Endothelial cell of umbilical vein (primary cell): ENCODE data around the gene TMEM237. TPM values are rescaled to one million over a fixed set of nuclear protein-coding genes. Genes with fewer than 3 reads are reported as not detected.

Experiments used
- BruUV-seq: library from RNA; stranded (reverse); fragments of 400-500 nt; replicated peaks from 2 replicates; lab custom pipeline; 2021; lab: Mats Ljungman, UMichigan
- CTCF ChIA-PET: fragments of 300-600, 350-600 bp; sonication (Branson Sonifier 250); formaldehyde crosslinking; loops from one replicate; lab custom pipeline; 2021; ENCODE audit warnings: antibody characterized with exemption, inconsistent platforms; lab: Charles Lee
- POLR2A ChIA-PET: fragments of 300-600, 350-600 bp; sonication (Branson Sonifier 250); formaldehyde crosslinking; loops from one replicate; lab custom pipeline; 2021; ENCODE audit warnings: antibody characterized with exemption, inconsistent platforms; lab: Charles Lee
- DNase-seq: peaks from one replicate; pipeline ENCODE4 v3.0.0-alpha.2; 2011; ENCODE audit warnings: low read depth, low spot score
- FAIRE-seq: peaks from 2 replicates; lab custom pipeline; 2011; peaks lifted over from hg19 to GRCh38; lab: Jason Lieb, UNC
- H2AFZ ChIP-seq: 2 replicates; pipeline ENCODE4 v1.6.0; 2012; ENCODE audit warnings: low read depth, low read length, control low read depth, inconsistent platforms
- H3K27ac ChIP-seq: 2 replicates; pipeline ENCODE4 v1.5.1; 2011; ENCODE audit warnings: low read depth, mild to moderate bottlenecking, control low read depth, low read length, moderate library complexity; ENCODE audit not compliant: insufficient read depth
- H3K27me3 ChIP-seq, 2 experiments: 2 replicates each; pipeline versions ENCODE4 v1.6.0 to v1.6.1; 2011; ENCODE audit warnings: low read length in 2 of 2, mixed read lengths in 1 of 2; ENCODE audit not compliant: control insufficient read depth in 2 of 2, insufficient read depth in 2 of 2
- H3K36me3 ChIP-seq, 2 experiments: 2 replicates in 1 of 2; 3 replicates in 1 of 2; pipeline ENCODE4 v1.5.1; 2011; ENCODE audit warnings: low read length in 2 of 2, mild to moderate bottlenecking in 1 of 2, moderate library complexity in 1 of 2; ENCODE audit not compliant: control insufficient read depth in 2 of 2, insufficient read depth in 2 of 2; ENCODE audit errors: extremely low read depth in 1 of 2
- H3K4me1 ChIP-seq: 3 replicates; pipeline ENCODE4 v1.5.1; 2011; ENCODE audit warnings: mild to moderate bottlenecking, low read length; ENCODE audit not compliant: control insufficient read depth, insufficient read depth; ENCODE audit errors: extremely low read depth
- H3K4me2 ChIP-seq: 2 replicates; pipeline ENCODE4 v1.6.1; 2011; ENCODE audit warnings: low read length, control low read depth, mixed read lengths; ENCODE audit not compliant: insufficient read depth
- H3K4me3 ChIP-seq, 3 experiments: fragments of 200-600 bp in 1 of 3; sonication (generic), shearing (Covaris generic) in 1 of 3; replicated peaks in 1 of 3; 2 replicates each; pipeline ENCODE4 v1.5.1; 2011 to 2016; ENCODE audit warnings: control low read depth in 3 of 3, low read length in 3 of 3, mild to moderate bottlenecking in 2 of 3, inconsistent platforms in 1 of 3, low read depth in 1 of 3, moderate library complexity in 1 of 3; ENCODE audit not compliant: insufficient read depth in 1 of 3
- H3K79me2 ChIP-seq: 2 replicates; pipeline ENCODE4 v1.6.0; 2012; ENCODE audit warnings: low read length, inconsistent platforms; ENCODE audit not compliant: control insufficient read depth, insufficient read depth
- H3K9ac ChIP-seq: replicated peaks from 2 replicates; pipeline ENCODE3; 2011; ENCODE audit warnings: low read length, control low read depth; ENCODE audit not compliant: insufficient read depth; ENCODE audit errors: extremely low read depth
- H3K9me1 ChIP-seq: replicated peaks from 3 replicates; pipeline ENCODE4 v1.6.0; 2011; ENCODE audit warnings: mild to moderate bottlenecking, low read length; ENCODE audit not compliant: control insufficient read depth, insufficient read depth; ENCODE audit errors: extremely low read depth
- H3K9me3 ChIP-seq: replicated peaks from 2 replicates; pipeline ENCODE4 v1.5.1; 2012; ENCODE audit warnings: low read length, inconsistent platforms; ENCODE audit not compliant: control insufficient read depth, insufficient read depth
- H4K20me1 ChIP-seq: replicated peaks from 2 replicates; pipeline ENCODE3; 2011; ENCODE audit warnings: mild to moderate bottlenecking, low read length; ENCODE audit not compliant: control insufficient read depth, insufficient read depth; ENCODE audit errors: extremely low read depth
- FOS ChIP-seq: IDR thresholded peaks from 2 replicates; pipeline ENCODE4 v1.6.1; 2011; ENCODE audit warnings: mild to moderate bottlenecking, low read length, moderate library complexity, borderline replicate concordance; ENCODE audit not compliant: insufficient read depth
- POLR2A ChIP-seq: IDR thresholded peaks from 2 replicates; pipeline ENCODE4 v1.6.1; 2012; ENCODE audit warnings: low read depth, mild to moderate bottlenecking, control low read depth, low read length
- dilution Hi-C: fragments of 300-500 bp; cut with MboI; formaldehyde crosslinking; loops from one replicate; pipeline ENCODE4 v1.15.0; 2019; ENCODE audit warnings: low sequenced_read_pairs; ENCODE audit not compliant: extremely low pct_ligation_motif_present
- intact Hi-C: fragments of 100-400 bp; cut with micrococcal nuclease; formaldehyde crosslinking; loops from one replicate; pipeline ENCODE4 v1.10.0; 2022
- polyA plus RNA-seq, 4 experiments: library from polyadenylated mRNA; depleted of rRNA in 3 of 4; stranded (reverse) in 3 of 4; unstranded in 1 of 4; fragments of >200 nt; gene quantifications; 2 replicates each; pipeline versions ENCODE4 v1.2.1 to v1.2.3, GENCODE V29; 2011 to 2012; ENCODE audit warnings: missing spikeins in 1 of 4
- total RNA-seq: library from RNA; stranded (reverse); gene quantifications from 2 replicates; pipeline ENCODE4 v1.2.3, GENCODE V29; 2021
- TF ChIP-seq, protein P1 (sequence below), 2 donors: IDR thresholded peaks; 1 replicate in 1 of 2; 2 replicates in 1 of 2; pipeline ENCODE4 v1.5.1; 2011; ENCODE audit warnings: low read length in 2 of 2, mild to moderate bottlenecking in 2 of 2, moderate library complexity in 2 of 2, control low read depth in 1 of 2, inconsistent platforms in 1 of 2, low read depth in 1 of 2; ENCODE audit not compliant: insufficient read depth in 1 of 2; ENCODE audit errors: extremely low read depth in 1 of 2

TMEM237 gene
- total and polyA plus RNA-seq, 2 donors (not counting 3 experiments of a cell fraction or from before 2014, with no cell fraction given): 41.2 to 64.7 TPM

DNA sequence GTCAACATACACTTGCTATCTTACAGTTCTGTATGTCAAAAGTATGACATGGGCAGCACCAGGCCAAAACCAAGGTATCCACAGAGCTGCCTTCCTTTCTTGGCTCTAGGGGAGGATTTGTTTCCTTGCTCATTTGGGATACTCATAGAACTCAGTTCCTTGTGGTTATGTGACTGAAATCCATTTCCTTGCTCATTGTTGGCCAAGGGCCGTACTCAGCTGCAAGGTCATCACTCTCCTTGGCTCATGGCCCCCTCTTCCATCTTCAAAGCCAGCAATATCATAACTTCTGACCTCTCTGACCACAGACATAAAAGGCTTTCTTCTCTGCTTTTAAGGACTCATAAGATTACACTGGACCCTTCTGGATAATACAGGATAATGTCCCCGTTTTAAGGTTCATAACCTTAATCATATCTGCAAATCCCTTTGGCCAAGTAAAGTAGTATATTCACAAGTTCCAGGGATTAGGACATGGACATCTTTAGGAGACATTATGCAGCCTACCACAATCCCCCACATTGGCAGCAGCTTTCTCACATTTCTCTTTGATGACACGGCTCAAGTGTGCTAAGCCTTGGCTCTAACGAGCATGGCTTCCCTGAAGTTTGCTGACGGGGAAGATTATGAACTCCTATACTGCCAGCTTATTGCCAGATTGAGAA, 20.9 kb downstream of the TMEM237 start:
- POLR2A ChIA-PET: no interaction called here
- peak overlapping the region; percentile 87 for H3K4me2 ChIP-seq
- DNase-seq: peak; percentile 57
- no peaks in the 10 kb centered on the region for H3K9me3 ChIP-seq
- dilution Hi-C loops: no loop called here
- H3K4me1 ChIP-seq: peaks cover 26% of the 10 kb centered on the region
- no peak overlapping the region for H3K4me3 ChIP-seq
- no TSS peak for BruUV-seq
- CTCF ChIA-PET: interaction anchor here (0.8 to 4.0 kb wide), 7 partner anchors 9 to 439 kb away, joined by 3 to 21 read pairs (median 4); partner anchors contain the start of gene CASP10
- H3K79me2 ChIP-seq: no peaks in the 10 kb centered on the region
- no peaks in the 10 kb centered on the region for H3K27me3 ChIP-seq
- H2AFZ ChIP-seq: no peak overlapping the region
- no peak overlapping the region for H3K9ac ChIP-seq
- TF ChIP-seq FOS: peak; percentile 36
- TF ChIP-seq POLR2A: no peak
- TF ChIP-seq, protein P1, sequence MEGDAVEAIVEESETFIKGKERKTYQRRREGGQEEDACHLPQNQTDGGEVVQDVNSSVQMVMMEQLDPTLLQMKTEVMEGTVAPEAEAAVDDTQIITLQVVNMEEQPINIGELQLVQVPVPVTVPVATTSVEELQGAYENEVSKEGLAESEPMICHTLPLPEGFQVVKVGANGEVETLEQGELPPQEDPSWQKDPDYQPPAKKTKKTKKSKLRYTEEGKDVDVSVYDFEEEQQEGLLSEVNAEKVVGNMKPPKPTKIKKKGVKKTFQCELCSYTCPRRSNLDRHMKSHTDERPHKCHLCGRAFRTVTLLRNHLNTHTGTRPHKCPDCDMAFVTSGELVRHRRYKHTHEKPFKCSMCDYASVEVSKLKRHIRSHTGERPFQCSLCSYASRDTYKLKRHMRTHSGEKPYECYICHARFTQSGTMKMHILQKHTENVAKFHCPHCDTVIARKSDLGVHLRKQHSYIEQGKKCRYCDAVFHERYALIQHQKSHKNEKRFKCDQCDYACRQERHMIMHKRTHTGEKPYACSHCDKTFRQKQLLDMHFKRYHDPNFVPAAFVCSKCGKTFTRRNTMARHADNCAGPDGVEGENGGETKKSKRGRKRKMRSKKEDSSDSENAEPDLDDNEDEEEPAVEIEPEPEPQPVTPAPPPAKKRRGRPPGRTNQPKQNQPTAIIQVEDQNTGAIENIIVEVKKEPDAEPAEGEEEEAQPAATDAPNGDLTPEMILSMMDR (IDR thresholded peaks at IDR 0.05; ENCODE audit: extremely low read depth in 1 of 2, insufficient read depth in 1 of 2, low read depth in 1 of 2, low read length in 2 of 2): no peak
- no peaks in the 10 kb centered on the region for H3K9me1 ChIP-seq
- intact Hi-C loops: loop anchor here (5.0 kb wide), 2 partner anchors 200 to 365 kb away; no protein-coding TSS in a partner anchor
- H3K27ac ChIP-seq: peak overlapping the region; percentile 74
- H4K20me1 ChIP-seq: no peaks in the 10 kb centered on the region
- peak; percentile 33 for FAIRE-seq
- peaks cover 2 to 7% of the 10 kb centered on the region in 2 experiments for H3K36me3 ChIP-seq
